Activated CD8-positive, alpha-beta memory T cell treated with anti-CD3 and anti-CD28 coated beads, Interleukin-2, amount 50 U/mL, for 24 hours (primary cell): ENCODE measurements around the gene NDUFA6.
"Not testable (repeated sequence)": the region's sequence is repeated elsewhere in the genome, so short reads cannot be mapped to it uniquely, and the experiment has no call there.

ENCODE experiments used
- DNase-seq: peaks from one replicate; pipeline ENCODE4 v3.0.0-alpha.2; 2020; ENCODE audit errors: extremely low read depth

NDUFA6 gene

GRCh38 chr22:42090596-42091454 is at the start of gene NDUFA6:
NDUFA6 (minus strand) TSS chr22:42090772; CDS start chr22:42090744, 28 bp downstream.
- DNase-seq: peak; percentile 98

GRCh38 chr22:42140153-42140552 is 49.6 kb upstream of the NDUFA6 start:
- DNase-seq: not testable (repeated sequence)

DNA sequence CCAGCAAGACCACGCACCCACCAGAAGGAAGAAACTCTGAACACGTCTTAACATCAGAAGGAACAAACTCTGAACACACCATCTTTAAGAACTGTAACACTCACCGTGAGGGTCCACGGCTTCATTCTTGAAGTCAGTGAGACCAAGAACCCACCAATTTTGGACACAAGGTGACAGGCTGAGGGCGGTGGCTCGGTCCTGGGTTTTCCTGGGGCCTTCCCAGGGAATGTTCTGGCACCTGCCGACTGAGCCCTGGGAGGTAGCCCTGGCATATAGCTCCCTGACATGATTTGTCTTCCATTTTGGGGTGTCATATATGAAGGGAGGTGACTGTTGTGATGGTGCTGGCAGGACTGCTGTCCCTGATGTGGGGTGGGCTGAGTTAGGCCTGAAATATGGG is 48.9 kb upstream of the NDUFA6 start:
- not testable (repeated sequence) for DNase-seq

DNA sequence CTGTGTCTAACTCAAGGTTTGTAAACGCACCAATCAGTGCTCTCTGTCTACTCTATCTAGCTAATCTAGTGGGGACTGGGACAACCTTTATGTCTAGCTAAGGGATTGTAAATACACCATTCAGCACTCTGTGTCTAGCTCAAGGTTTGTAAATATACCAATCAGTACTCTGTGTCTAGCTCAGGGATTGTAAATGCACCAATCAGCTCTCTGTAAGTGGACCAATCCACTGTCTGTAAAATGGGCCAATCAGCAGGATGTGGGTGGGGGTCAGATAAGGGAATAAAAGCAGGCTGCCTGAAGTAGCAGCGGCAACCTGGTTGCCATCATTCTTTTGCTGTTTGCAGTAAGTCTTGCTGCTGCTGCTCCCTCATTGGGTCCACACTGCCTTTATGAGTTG is 48.4 kb upstream of the NDUFA6 start:
- no peak for DNase-seq

DNA sequence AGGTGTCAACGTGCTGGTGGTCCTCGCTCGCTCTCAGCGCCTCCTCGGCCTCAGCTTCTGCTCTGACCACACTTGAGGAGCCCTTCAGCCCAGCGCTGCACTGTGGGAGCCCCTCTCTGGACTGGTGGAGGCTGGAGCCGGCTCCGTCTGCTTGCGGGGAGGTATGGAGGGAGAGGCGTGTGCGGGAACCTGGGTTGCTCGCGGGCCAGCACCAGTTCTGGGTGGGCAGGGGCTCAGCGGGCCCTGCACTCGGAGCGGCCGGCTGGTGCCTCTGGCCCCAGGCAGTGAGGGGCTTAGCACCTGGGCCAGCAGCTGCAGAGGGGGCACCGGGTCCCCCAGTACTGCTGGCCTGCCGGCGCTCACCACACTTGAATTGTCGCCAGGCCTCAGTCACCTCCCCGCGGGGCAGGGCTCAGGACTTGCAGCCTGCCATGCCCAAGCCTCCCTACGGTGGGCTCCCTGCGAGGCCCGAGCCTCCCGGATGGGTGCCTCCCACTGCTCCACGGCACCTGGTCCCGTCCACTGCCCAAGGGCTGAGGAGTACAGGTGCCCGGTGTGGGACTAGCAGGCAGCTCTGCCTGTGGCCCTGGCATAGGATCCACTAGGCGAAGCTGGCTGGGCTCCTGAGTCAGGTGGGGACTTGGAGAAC is 47.7 kb upstream of the NDUFA6 start:
- DNase-seq: no peak

DNA sequence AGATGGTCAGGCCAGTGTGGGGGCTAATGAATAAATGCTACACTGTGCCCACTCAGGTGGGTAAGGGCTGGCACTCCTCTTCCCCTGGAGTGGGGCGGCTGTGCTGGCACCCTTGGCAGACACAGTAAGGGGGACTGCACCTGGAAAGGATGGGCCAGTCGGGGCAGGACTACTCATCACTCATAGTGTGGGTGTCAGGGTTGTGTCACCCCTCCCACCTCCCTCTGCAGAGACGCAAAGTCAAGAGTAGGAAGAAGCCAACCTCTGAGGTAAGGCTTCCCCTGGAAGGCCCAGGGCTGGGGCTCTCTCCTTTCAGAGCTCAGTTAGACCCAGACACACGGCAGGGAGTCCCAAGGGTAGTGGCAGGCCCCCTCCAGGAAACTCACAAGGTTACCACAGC is 45.1 kb upstream of the NDUFA6 start:
- not testable (repeated sequence) for DNase-seq

DNA sequence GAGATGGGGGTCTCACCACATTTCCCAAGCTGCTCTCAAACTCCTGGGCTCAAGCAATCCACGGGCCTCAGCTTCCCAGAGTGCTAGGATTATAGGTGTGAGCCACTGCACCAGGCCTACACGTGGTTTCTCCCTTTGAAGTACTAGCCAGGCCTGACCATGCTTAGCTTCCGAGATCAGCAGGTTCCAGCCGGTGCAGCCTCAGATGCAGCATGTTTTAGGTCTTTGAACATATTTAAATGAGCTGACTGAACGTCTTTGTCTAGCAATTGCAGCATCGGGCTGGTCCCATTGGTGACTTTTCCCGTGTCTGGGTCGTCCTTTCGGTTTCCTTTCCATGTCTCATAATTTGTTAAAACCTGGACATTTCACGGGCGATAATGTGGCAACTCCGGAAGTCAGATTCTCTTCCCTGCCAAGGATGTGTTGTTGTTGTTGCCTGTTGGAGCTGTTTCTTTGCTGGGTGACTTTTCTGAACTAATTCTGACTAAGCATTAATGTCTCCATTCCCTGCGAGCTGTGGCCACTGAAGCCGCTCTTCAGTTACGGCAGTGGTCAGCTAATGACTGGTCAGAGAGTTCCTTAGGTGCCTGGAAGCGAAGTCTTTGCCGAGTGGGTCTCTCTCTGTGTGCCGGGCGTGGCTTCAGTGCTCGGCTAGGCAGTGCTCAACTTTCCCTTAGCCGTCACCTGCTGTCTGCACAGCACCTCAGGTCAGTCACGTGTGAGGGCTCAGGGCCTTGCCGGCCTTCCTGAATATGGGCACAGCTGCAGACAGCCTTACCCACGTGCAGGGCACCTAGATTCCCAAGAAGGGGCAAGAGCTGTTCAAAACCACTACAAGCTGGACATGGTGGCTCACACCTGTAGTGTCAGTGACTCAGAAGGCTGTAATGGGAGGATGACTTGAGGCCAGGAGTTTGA is 43.8 kb upstream of the NDUFA6 start:
- DNase-seq: no peak

GRCh38 chr22:42132457-42132856 is 41.9 kb upstream of the NDUFA6 start:
- no peak for DNase-seq

DNA sequence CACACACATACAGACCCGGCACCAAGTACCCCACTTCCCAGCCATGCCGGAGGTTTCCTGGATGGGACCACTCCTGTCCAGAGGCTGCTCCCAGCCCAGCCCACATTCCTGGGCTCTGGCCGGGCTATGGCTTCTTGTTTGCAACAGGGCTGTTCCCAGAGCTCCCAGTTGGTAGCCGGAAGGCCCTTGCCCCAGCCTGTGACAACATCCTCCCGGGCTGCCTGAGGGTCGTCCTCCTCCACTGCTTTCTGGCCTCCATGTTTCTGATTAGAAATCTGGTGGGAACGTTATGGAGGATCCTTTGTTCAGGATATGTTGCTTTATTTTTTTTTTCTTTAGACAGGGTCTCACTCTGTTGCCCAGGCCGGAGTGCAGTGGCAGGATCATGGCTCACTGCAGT is 41.0 kb upstream of the NDUFA6 start:
- DNase-seq: no peak

- DNase-seq: not testable (repeated sequence)
These were observed 40.3 kb upstream of the NDUFA6 start, which contains the start of gene CYP2D6 for GRCh38 chr22:42130639-42131431. CYP2D6 (minus strand) TSS chr22:42130810; CDS start chr22:42130791, 19 bp downstream.

GRCh38 chr22:42130182-42130581 is 39.6 kb upstream of the NDUFA6 start:
- not testable (repeated sequence) for DNase-seq

GRCh38 chr22:42128776-42129694 is 38.5 kb upstream of the NDUFA6 start:
- not testable (repeated sequence) for DNase-seq

DNA sequence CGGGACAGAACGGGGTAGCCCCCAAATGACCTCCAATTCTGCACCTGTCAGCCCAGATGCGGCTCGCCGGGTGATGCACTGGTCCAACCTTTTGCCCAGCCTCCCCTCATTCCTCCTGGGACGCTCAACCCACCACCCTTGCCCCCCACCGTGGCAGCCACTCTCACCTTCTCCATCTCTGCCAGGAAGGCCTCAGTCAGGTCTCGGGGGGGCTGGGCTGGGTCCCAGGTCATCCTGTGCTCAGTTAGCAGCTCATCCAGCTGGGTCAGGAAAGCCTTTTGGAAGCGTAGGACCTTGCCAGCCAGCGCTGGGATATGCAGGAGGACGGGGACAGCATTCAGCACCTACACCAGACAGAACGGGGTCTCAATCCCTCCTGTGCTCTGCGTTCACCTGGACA is 37.4 kb upstream of the NDUFA6 start:
- not testable (repeated sequence) for DNase-seq

DNA sequence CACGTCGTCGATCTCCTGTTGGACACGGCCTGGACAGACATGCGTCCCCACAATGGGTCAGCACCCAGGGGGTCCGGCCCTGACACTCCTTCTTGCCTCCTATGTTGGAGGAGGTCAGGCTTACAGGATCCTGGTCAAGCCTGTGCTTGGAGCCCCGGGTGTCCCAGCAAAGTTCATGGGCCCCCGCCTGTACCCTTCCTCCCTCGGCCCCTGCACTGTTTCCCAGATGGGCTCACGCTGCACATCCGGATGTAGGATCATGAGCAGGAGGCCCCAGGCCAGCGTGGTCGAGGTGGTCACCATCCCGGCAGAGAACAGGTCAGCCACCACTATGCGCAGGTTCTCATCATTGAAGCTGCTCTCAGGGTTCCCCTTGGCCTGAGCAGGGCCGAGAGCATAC is 37.0 kb upstream of the NDUFA6 start:
- DNase-seq: no peak

DNA sequence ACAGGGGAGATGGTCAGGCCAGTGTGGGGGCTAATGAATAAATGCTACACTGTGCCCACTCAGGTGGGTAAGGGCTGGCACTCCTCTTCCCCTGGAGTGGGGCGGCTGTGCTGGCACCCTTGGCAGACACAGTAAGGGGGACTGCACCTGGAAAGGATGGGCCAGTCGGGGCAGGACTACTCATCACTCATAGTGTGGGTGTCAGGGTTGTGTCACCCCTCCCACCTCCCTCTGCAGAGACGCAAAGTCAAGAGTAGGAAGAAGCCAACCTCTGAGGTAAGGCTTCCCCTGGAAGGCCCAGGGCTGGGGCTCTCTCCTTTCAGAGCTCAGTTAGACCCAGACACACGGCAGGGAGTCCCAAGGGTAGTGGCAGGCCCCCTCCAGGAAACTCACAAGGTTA is 33.0 kb upstream of the NDUFA6 start:
- DNase-seq: not testable (repeated sequence)

DNA sequence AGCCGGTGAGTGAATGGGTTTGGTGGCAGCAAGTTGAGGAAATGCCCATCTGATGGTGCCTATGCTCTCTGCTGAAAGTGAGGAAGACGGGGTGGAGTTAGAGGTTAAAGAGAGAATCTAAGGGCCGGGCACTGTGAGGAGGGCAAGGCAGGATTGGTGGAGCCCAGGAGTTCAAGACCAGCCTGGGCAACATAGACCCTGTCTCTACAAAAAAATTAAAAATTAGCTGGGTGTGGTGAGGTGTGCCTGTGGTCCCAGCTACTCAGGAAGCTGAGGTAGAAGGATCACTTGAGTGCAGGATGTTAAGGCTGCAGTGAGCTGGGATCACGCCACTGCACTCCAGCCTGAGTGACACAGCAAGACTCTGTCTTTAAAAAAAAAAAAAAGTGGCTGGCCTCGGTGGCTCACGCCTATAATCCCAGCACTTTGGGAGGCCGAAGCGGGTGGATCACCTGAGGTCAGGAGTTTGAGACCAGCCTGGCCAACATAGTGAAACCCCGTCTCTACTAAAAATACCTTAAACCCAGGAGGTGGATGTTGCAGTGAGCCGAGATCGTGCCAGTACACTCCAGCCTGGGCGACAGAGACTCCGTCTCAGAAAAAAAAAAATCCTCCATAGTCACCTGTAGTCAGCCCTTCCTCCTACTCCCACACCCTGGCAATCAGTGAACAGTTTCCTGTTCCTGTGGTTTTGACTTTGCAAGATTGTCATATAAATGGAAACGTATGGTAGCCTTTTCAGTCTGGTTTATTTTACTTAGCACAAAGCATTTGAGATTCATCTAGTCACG is 29.9 kb upstream of the NDUFA6 start:
- DNase-seq: peak; percentile 17

DNA sequence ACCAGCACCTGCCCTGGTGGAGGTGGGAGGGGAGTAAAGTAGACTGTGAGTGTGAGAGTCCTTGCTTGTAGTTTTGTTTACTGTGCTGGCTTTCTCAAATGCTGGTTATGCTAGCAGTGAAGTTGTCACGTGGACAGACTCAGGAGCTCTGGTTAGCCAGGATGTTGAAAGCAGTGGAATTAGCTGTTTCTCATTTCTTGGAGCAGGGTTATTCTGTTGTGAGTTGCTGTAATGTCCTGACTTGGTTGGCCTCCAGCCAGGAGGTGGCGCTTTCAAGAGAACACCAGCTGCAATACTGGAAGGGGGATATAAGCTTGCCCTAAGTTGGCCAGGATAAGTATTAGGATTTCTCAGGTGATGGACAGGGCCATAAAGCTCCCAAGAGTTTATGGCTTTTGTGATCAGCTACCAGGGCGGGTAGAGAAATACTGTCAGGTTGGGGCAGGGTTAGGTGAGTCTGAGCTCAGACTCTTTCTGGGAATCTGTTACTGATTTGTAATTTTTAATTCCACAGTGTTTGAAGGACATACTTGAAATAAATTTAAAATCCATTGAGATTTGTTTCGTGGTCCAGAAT is 26.4 kb upstream of the NDUFA6 start:
- no peak for DNase-seq

DNA sequence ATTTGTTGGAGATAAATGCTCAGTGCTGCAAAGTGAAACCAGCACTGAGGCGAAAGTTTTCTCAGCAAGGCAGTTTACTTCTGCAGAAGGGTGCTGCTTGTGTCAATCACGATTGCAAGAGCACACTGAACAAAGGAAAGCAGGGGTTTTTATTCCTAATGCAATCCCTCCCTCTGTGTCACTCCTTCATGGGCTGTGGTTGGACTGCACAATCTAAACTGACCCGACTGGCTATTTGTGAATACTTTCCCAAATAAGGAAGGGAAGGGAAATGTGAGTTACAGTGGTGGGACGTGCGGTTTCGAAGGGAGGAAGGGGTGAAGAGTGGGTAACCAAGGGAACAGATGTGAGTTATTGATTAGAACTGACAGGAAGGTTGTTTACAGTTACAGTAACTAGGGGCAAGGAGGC is 24.9 kb upstream of the NDUFA6 start:
- not testable (repeated sequence) for DNase-seq

DNA sequence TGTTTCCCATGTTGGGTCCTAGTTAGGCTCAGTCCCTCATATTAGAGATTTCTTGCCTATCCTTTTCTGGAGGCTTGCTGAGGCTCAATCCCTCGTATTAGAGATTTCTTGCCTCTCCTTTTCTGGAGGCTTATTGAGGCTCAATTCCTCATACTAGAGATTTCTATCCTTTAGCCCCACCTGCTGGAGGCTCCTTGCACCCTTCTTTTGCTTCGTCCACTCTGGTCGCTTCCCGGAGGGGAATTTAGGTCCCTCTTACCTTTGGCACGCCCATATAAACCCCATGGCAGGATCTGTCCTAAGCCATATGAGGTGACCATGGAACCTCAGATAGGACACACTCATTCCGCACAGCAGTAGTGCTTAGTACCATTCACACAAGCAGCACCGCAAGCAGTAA is 24.1 kb upstream of the NDUFA6 start:
- no peak for DNase-seq
